DND-41 (cell line): ENCODE measurements around the gene RPS19.

Source experiments
- EZH2 ChIP-seq: IDR thresholded peaks from 3 replicates; pipeline ENCODE4 v1.6.1; 2012; ENCODE audit warnings: borderline replicate concordance, low read depth, mild to moderate bottlenecking, moderate library complexity, low read length, inconsistent platforms; ENCODE audit not compliant: severe bottlenecking
- TF ChIP-seq, protein P1 (sequence below): IDR thresholded peaks from 2 replicates; pipeline ENCODE4 v1.5.1; 2012; ENCODE audit warnings: borderline replicate concordance, low read length, moderate library complexity, mild to moderate bottlenecking; ENCODE audit not compliant: poor library complexity, severe bottlenecking; ENCODE audit errors: extremely low read depth

GRCh38 chr19:41843371-41843770 lies 16.7 kb upstream of the RPS19 start:
- TF ChIP-seq, protein P1, sequence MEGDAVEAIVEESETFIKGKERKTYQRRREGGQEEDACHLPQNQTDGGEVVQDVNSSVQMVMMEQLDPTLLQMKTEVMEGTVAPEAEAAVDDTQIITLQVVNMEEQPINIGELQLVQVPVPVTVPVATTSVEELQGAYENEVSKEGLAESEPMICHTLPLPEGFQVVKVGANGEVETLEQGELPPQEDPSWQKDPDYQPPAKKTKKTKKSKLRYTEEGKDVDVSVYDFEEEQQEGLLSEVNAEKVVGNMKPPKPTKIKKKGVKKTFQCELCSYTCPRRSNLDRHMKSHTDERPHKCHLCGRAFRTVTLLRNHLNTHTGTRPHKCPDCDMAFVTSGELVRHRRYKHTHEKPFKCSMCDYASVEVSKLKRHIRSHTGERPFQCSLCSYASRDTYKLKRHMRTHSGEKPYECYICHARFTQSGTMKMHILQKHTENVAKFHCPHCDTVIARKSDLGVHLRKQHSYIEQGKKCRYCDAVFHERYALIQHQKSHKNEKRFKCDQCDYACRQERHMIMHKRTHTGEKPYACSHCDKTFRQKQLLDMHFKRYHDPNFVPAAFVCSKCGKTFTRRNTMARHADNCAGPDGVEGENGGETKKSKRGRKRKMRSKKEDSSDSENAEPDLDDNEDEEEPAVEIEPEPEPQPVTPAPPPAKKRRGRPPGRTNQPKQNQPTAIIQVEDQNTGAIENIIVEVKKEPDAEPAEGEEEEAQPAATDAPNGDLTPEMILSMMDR: no peak
- TF ChIP-seq EZH2: no peak
